ENCODE results near the gene EXOSC7. TPM values are rescaled to one million over a fixed set of nuclear protein-coding genes. Genes with fewer than 3 reads are reported as not detected.

EXOSC7 gene
- total RNA-seq, 1 experiment from 2014 or later: 88.7 TPM

- Histone ChIP-seq H2BK20ac (ENCODE audit: low read depth, low read length, poor library complexity, severe bottlenecking) (no peak overlapping the region), H3K27ac (ENCODE audit: insufficient read length, low read depth, low read length) (no peak overlapping the region), H4K91ac (ENCODE audit: insufficient read length, low read depth, low read length) (no peak overlapping the region), H3K18ac (ENCODE audit: insufficient read length, low read depth, low read length) (no peak overlapping the region), H3K4ac (ENCODE audit: low read depth, low read length) (no peak overlapping the region), H3K79me2 (ENCODE audit: insufficient read depth, low read length) (peaks cover 4% of the 10 kb centered on the region; the same call in 1 of the 2 replicates), H3K4me2 (ENCODE audit: insufficient read depth, insufficient read length, low read length) (no peak overlapping the region), H2BK120ac (ENCODE audit: low read depth, low read length, poor library complexity, severe bottlenecking) (no peak overlapping the region), H3K23me2 (ENCODE audit: insufficient read length, low read depth, low read length, poor library complexity, severe bottlenecking) (no peaks in the 10 kb centered on the region), H2AK5ac (ENCODE audit: insufficient read length, low read length) (no peak overlapping the region), H4K20me1 (ENCODE audit: control insufficient read depth, insufficient read depth, insufficient read length) (no peaks in the 10 kb centered on the region), H3K79me1 (ENCODE audit: insufficient read depth, low read depth, low read length, poor library complexity, severe bottlenecking) (no peaks in the 10 kb centered on the region), H3K9me3 (ENCODE audit: control insufficient read depth, low read depth, low read length) (no peaks in the 10 kb centered on the region), H3K4me1 (ENCODE audit: insufficient read depth, low read length) (peaks cover 14% of the 10 kb centered on the region), H3T11ph (ENCODE audit: low read length) (no peak overlapping the region), H2AFZ (ENCODE audit: low read length) (no peak overlapping the region), H3K9ac (ENCODE audit: extremely low read depth, insufficient read length, low read length) (no peak overlapping the region), H4K5ac (ENCODE audit: insufficient read length, low read depth, low read length) (no peak overlapping the region), H2BK5ac (ENCODE audit: insufficient read length, low read length) (no peak overlapping the region), H2BK15ac (ENCODE audit: low read depth, low read length) (no peak overlapping the region), H3K27me3 (ENCODE audit: insufficient read depth, low read length) (no peaks in the 10 kb centered on the region), H3K23ac (ENCODE audit: insufficient read length, low read depth, low read length) (no peak overlapping the region), H2BK12ac (ENCODE audit: insufficient read length, low read depth, low read length) (no peak overlapping the region), H3K14ac (ENCODE audit: insufficient read depth, low read length) (no peak overlapping the region), H3K56ac (ENCODE audit: insufficient read length, low read depth, low read length) (no peak overlapping the region), H4K8ac (replicated peaks; ENCODE audit: insufficient read length, low read depth, low read length) (no peak overlapping the region)
- no peak for TF ChIP-seq CTCF (conservative IDR thresholded peaks at IDR 0.05)
- Mint-ChIP-seq H3K4me3 (no peak overlapping the region), H3K27ac (peak overlapping the region in 1 of 3 experiments; percentile 50; a peak in 1 of 7 replicates), H3K4me1 (peaks cover 34 to 42% of the 10 kb centered on the region in 2 experiments), H3K36me3 (ENCODE audit: insufficient read depth in 1 of 3, low read depth in 3 of 3) (peaks cover 39 to 64% (median 60%) of the 10 kb centered on the region in 3 experiments), H3K27me3 (ENCODE audit: low read depth) (no peaks in the 10 kb centered on the region), H3K9me3 (peaks cover 3 to 4% of the 10 kb centered on the region in 2 experiments; a peak in 3 of 5 replicates)
- no peak for DNase-seq
- WGBS (ENCODE audit: extremely low coverage, insufficient read length, low lambda C conversion rate): no CpG with 5 or more reads among the region's 1 CpG
These were observed 15.3 kb downstream of the EXOSC7 start for GRCh38 chr3:44991326-44991725.
